Calu3 (cell line): Measurements from ENCODE around the gene TM4SF4. TPM values are rescaled to one million over a fixed set of nuclear protein-coding genes. Genes with fewer than 3 reads are reported as not detected.

ENCODE experiments used
- BruUV-seq: library from RNA; stranded (reverse); fragments of 400-500 nt; replicated peaks from 2 replicates; lab custom pipeline; 2021; lab: Mats Ljungman, UMichigan
- CTCF ChIA-PET: fragments of 300-600 bp; sonication (Branson Sonifier 250); formaldehyde crosslinking; loops from one replicate; lab custom pipeline; 2022; ENCODE audit warnings: antibody characterized with exemption; lab: Charles Lee
- DNase-seq: peaks from one replicate; pipeline ENCODE4 v3.0.0; 2022
- H3K27ac Mint-ChIP-seq: one replicate; pipeline ENCODE4 v1.8.0; 2022; ENCODE audit warnings: mixed read lengths; ENCODE audit not compliant: unreplicated experiment
- H3K27me3 Mint-ChIP-seq: one replicate; pipeline ENCODE4 v1.8.0; 2022; ENCODE audit warnings: mixed read lengths; ENCODE audit not compliant: unreplicated experiment
- H3K36me3 Mint-ChIP-seq: one replicate; pipeline ENCODE4 v1.8.0; 2022; ENCODE audit warnings: mild to moderate bottlenecking, moderate library complexity, mixed read lengths; ENCODE audit not compliant: insufficient read depth, unreplicated experiment
- H3K4me1 Mint-ChIP-seq: one replicate; pipeline ENCODE4 v1.8.0; 2022; ENCODE audit warnings: mild to moderate bottlenecking, low read depth, mixed read lengths; ENCODE audit not compliant: unreplicated experiment
- H3K4me3 Mint-ChIP-seq: one replicate; pipeline ENCODE4 v1.8.0; 2022; ENCODE audit warnings: mild to moderate bottlenecking, low read depth, moderate library complexity, mixed read lengths; ENCODE audit not compliant: unreplicated experiment
- H3K9me3 Mint-ChIP-seq: one replicate; pipeline ENCODE4 v1.8.0; 2022; ENCODE audit warnings: low read depth, mixed read lengths; ENCODE audit not compliant: unreplicated experiment
- CTCF ChIP-seq: fragments of 200-600 bp; IDR thresholded peaks from one replicate; pipeline ENCODE4 v1.8.0; 2022; ENCODE audit warnings: antibody characterized with exemption; ENCODE audit not compliant: unreplicated experiment
- intact Hi-C: fragments of 100-400 bp; cut with micrococcal nuclease; formaldehyde crosslinking; loops from one replicate; pipeline ENCODE4 v1.10.0; 2022; ENCODE audit not compliant: unreplicated experiment
- total RNA-seq: library from RNA; stranded (reverse); gene quantifications from 2 replicates; pipeline ENCODE4 v1.2.3, GENCODE V29; 2022

Gene TM4SF4
- total RNA-seq, 1 experiment from 2014 or later = 257 TPM

DNA sequence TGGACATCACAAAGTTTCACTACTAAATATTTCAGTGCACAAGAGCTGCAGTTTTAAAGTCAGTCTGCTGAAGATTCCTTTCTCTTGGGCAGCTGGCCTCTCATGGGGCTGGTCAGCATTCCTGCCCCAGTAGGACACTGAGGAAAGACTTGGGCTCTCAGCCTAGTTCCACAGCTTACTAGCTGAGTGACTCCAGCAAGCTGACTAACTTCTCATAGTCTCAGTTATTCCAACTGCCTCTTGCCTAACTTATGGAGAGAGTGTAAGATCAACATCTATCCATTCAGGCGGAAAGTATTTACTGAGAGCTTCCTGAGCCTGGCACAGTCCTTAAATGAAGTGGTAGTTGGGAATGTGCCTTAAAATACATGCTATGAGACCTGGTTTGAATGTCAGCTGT is 27.0 kb downstream of the TM4SF4 start:
- Mint-ChIP-seq H3K4me1 (peaks cover 4% of the 10 kb centered on the region), H3K9me3 (no peaks in the 10 kb centered on the region), H3K27me3 (no peaks in the 10 kb centered on the region), H3K27ac (no peak overlapping the region), H3K36me3 (peaks cover 40% of the 10 kb centered on the region), H3K4me3 (no peak overlapping the region)
- intact Hi-C loops = no loop called here
- TF ChIP-seq CTCF = no peak
- CTCF ChIA-PET = interaction anchor here (0.6 kb wide), 1 partner anchor 657 kb away, joined by 3 read pairs; no protein-coding TSS in a partner anchor
- no peak for DNase-seq
- no TSS peak for BruUV-seq

GRCh38 chr3:149502438-149502837 is 27.9 kb downstream of the TM4SF4 start:
- Mint-ChIP-seq H3K36me3 (peaks cover 36% of the 10 kb centered on the region), H3K27ac (no peak overlapping the region), H3K4me1 (peaks cover 13% of the 10 kb centered on the region)

DNA sequence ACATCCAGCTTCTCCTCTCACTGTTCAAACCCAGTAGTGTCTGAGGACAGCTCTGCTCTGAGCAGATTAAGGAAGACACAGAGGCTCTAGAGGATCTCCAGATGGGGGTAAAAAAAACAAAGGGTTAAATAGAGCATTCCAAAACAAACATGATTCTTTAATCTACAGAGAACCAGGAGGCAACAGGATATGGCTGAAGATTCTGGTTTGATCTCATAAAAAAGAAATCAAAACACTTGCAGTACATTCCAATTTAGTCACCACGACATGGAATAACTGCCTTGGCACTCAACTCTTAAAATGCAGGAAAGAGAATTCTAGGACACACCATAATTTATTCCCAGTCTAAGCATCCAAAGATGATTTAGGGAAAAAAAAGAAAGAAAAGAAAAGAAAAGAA is 32.0 kb downstream of the TM4SF4 start:
- Mint-ChIP-seq H3K36me3 (peaks cover 24% of the 10 kb centered on the region), H3K4me3 (no peak overlapping the region), H3K27me3 (no peaks in the 10 kb centered on the region), H3K4me1 (peaks cover 24% of the 10 kb centered on the region), H3K9me3 (no peaks in the 10 kb centered on the region), H3K27ac (peak overlapping the region; percentile 4)
- no TSS peak for BruUV-seq
- no peak for DNase-seq
- CTCF ChIA-PET = interaction anchor here (1.2 to 1.7 kb wide), 2 partner anchors 18 to 265 kb away, joined by 4 to 5 read pairs; no protein-coding TSS in a partner anchor
- intact Hi-C loops = no loop called here
- TF ChIP-seq CTCF = no peak

More at GRCh38 chr3:149502438-149502837, 27.9 kb downstream of the TM4SF4 start:
- BruUV-seq = no TSS peak
- intact Hi-C loops = no loop called here
- Mint-ChIP-seq H3K9me3 (no peaks in the 10 kb centered on the region), H3K27me3 (no peaks in the 10 kb centered on the region), H3K4me3 (no peak overlapping the region)
- no peak for DNase-seq
- no peak for TF ChIP-seq CTCF
- CTCF ChIA-PET = no interaction called here

DNA sequence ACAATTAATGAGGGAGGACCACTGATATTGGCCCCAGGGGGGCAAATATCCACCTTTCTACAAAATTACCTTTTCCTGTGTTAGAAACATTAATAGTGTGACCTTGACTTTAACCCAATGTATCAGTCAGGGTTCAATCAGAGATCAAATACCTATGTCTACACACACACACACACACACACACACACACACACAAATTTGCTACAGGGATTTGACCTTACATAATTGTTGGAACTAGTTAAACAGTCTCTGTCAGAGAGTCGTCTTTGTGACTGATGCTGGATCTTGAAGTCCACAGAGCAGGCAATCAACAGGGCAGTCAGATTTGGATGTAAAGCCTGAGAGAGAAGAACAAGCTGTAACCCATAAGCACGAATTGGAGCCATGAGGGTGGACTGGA is 32.5 kb downstream of the TM4SF4 start:
- no TSS peak for BruUV-seq
- TF ChIP-seq CTCF = no peak
- CTCF ChIA-PET = interaction anchor here (0.7 to 1.9 kb wide), 3 partner anchors 8 to 301 kb away, joined by 3 to 7 read pairs (median 4); no protein-coding TSS in a partner anchor

More for the DNA sequence above, 32.5 kb downstream of the TM4SF4 start:
- Mint-ChIP-seq H3K27ac (peak overlapping the region; percentile 4), H3K36me3 (peaks cover 20% of the 10 kb centered on the region), H3K4me3 (no peak overlapping the region), H3K4me1 (peaks cover 26% of the 10 kb centered on the region), H3K27me3 (no peaks in the 10 kb centered on the region), H3K9me3 (no peaks in the 10 kb centered on the region)
- no peak for DNase-seq
- intact Hi-C loops = no loop called here
